Endodermal cell (in vitro differentiated cells): ENCODE results near the gene KIRREL3. TPM values are rescaled to one million over a fixed set of nuclear protein-coding genes. Genes with fewer than 3 reads are reported as not detected.

Source experiments
- DNase-seq: peaks from one replicate; pipeline ENCODE4 v3.0.0-alpha.2; 2017
- H3K27ac ChIP-seq: 2 replicates; pipeline ENCODE4 v1.5.1; 2013; ENCODE audit warnings: mild to moderate bottlenecking, low read depth, low read length, moderate library complexity
- H3K27me3 ChIP-seq: 2 replicates; pipeline ENCODE4 v1.6.1; 2013; ENCODE audit warnings: mild to moderate bottlenecking, low read length, moderate library complexity; ENCODE audit not compliant: insufficient read depth, control insufficient read depth, poor library complexity, severe bottlenecking
- H3K36me3 ChIP-seq: 2 replicates; pipeline ENCODE4 v1.7.0; 2013; ENCODE audit warnings: mild to moderate bottlenecking, low read length, moderate library complexity; ENCODE audit not compliant: control insufficient read depth, insufficient read depth
- H3K4me1 ChIP-seq: one replicate; pipeline ENCODE4 v1.7.0; 2013; ENCODE audit warnings: low read length; ENCODE audit not compliant: control insufficient read depth, insufficient read depth
- H3K4me3 ChIP-seq: 2 replicates; pipeline ENCODE4 v1.5.1; 2013; ENCODE audit warnings: mild to moderate bottlenecking, low read length, moderate library complexity
- H3K9ac ChIP-seq: 2 replicates; pipeline ENCODE4 v1.6.1; 2013; ENCODE audit warnings: mild to moderate bottlenecking, low read length, moderate library complexity; ENCODE audit not compliant: poor library complexity, severe bottlenecking; ENCODE audit errors: extremely low read depth
- H3K9me3 ChIP-seq: 2 replicates; pipeline ENCODE4 v1.6.1; 2013; ENCODE audit warnings: mild to moderate bottlenecking, low read length, moderate library complexity; ENCODE audit not compliant: control insufficient read depth
- H3K27ac Mint-ChIP-seq: 2 replicates; pipeline ENCODE4 v1.8.0; 2020; ENCODE audit warnings: mixed read lengths
- H3K27me3 Mint-ChIP-seq: 2 replicates; pipeline ENCODE4 v1.8.0; 2021; ENCODE audit warnings: mild to moderate bottlenecking, mixed read lengths; ENCODE audit not compliant: insufficient read depth
- H3K36me3 Mint-ChIP-seq: 2 replicates; pipeline ENCODE4 v1.8.0; 2020; ENCODE audit warnings: low read depth, mixed read lengths
- H3K4me1 Mint-ChIP-seq: 2 replicates; pipeline ENCODE4 v1.8.0; 2020; ENCODE audit warnings: mixed read lengths
- H3K4me3 Mint-ChIP-seq: 2 replicates; pipeline ENCODE4 v1.8.0; 2020; ENCODE audit warnings: mild to moderate bottlenecking, moderate library complexity, mixed read lengths
- H3K9me3 Mint-ChIP-seq: 2 replicates; pipeline ENCODE4 v1.8.0; 2020; ENCODE audit warnings: mild to moderate bottlenecking, mixed read lengths
- CTCF ChIP-seq: fragments of 200-600 bp; sonication (generic); conservative IDR thresholded peaks from 2 replicates; pipeline ENCODE4 v1.5.0; 2021; ENCODE audit warnings: antibody characterized with exemption, mild to moderate bottlenecking
- WGBS, 2 experiments: methylation state at CpG; one replicate each; pipeline versions ENCODE4 v1.1.5 to v1.1.7; 2013; ENCODE audit warnings: missing lambda C conversion rate in 2 of 2, mixed read lengths in 1 of 2; ENCODE audit not compliant: insufficient coverage in 1 of 2, insufficient read length in 1 of 2; 5-methylcytosine and 5-hydroxymethylcytosine counted together
- total RNA-seq, 2 donors: library from RNA; stranded (reverse); fragmentation: NEBNext Ultra II Directional in 1 of 2; extraction: Animal tissue kit (Norgen Biotek cat#: 25700) in 1 of 2; gene quantifications; 2 replicates in 1 of 2; 3 replicates in 1 of 2; pipeline ENCODE4 v1.2.1, GENCODE V29; 2021

Gene KIRREL3
- total RNA-seq, 2 donors from 2014 or later, result 1.1 to 1.4 TPM

GRCh38 chr11:126526471-126526870 lies 474.1 kb downstream of the KIRREL3 start:
- Histone ChIP-seq H3K4me3 (no peak overlapping the region), H3K9me3 (no peaks in the 10 kb centered on the region), H3K27me3 (no peaks in the 10 kb centered on the region), H3K4me1 (peaks cover 20% of the 10 kb centered on the region), H3K9ac (no peak overlapping the region), H3K27ac (no peak overlapping the region), H3K36me3 (no peaks in the 10 kb centered on the region)
- Mint-ChIP-seq H3K9me3 (no peaks in the 10 kb centered on the region), H3K4me3 (no peak overlapping the region), H3K27me3 (no peaks in the 10 kb centered on the region), H3K27ac (no peak overlapping the region), H3K36me3 (no peaks in the 10 kb centered on the region), H3K4me1 (peaks cover 29% of the 10 kb centered on the region)
- TF ChIP-seq CTCF, result no peak
- 88 to 97% methylated on average over 6 to 10 of the region's 10 CpGs for WGBS, 2 experiments
- DNase-seq, result no peak

- Histone ChIP-seq H3K27me3 (no peaks in the 10 kb centered on the region), H3K4me3 (no peak overlapping the region), H3K36me3 (no peaks in the 10 kb centered on the region), H3K4me1 (peaks cover 20% of the 10 kb centered on the region), H3K27ac (no peak overlapping the region), H3K9me3 (no peaks in the 10 kb centered on the region), H3K9ac (no peak overlapping the region)
- Mint-ChIP-seq H3K4me1 (peaks cover 29% of the 10 kb centered on the region), H3K36me3 (no peaks in the 10 kb centered on the region), H3K27me3 (no peaks in the 10 kb centered on the region), H3K4me3 (no peak overlapping the region), H3K27ac (no peak overlapping the region), H3K9me3 (no peaks in the 10 kb centered on the region)
- no peak for DNase-seq
- 94 to 100% methylated on average over 1 to 4 of the region's 4 CpGs for WGBS, 2 experiments
- no peak for TF ChIP-seq CTCF
Measured at GRCh38 chr11:126525702-126526101, 474.9 kb downstream of the KIRREL3 start.

DNA sequence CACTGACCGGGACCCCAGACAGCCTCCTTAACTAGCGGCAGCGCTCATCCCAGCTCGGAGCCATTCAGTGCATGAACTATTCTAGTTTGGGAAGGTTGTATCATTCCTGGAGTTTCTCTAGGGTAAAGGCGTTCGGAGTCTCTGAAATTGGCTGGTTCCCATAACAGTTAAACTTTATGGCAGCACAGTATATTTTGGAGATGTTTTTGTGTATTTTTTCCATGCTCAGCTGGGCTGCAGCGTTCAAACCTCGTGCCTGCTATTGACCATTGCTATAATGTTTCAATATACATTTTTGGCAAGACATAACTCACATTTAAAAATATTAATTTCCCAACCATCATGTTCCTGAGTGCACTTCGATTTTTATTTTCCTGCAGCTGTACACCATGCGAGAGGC lies 475.4 kb downstream of the KIRREL3 start:
- no peak for TF ChIP-seq CTCF
- Histone ChIP-seq H3K27ac (no peak overlapping the region), H3K9me3 (no peaks in the 10 kb centered on the region), H3K9ac (no peak overlapping the region), H3K4me3 (no peak overlapping the region), H3K36me3 (no peaks in the 10 kb centered on the region), H3K4me1 (peaks cover 23% of the 10 kb centered on the region), H3K27me3 (no peaks in the 10 kb centered on the region)
- 95 to 98% methylated on average over 7 to 10 of the region's 10 CpGs for WGBS, 2 experiments
- H3K27ac Mint-ChIP-seq, result no peak overlapping the region
- H3K4me1 Mint-ChIP-seq, result peaks cover 29% of the 10 kb centered on the region
- H3K36me3 Mint-ChIP-seq, result no peaks in the 10 kb centered on the region
- no peak overlapping the region for H3K4me3 Mint-ChIP-seq
- DNase-seq, result no peak
- no peaks in the 10 kb centered on the region for H3K9me3 Mint-ChIP-seq
- no peaks in the 10 kb centered on the region for H3K27me3 Mint-ChIP-seq
